NCI-H345 (cell line): ENCODE measurements around the gene CXCL5.

Experiments
- DNase-seq: peaks from one replicate; lab custom pipeline; 2025; lab: John Stamatoyannopoulos, UW

Gene CXCL5

GRCh38 chr4:73998040-73999011 is at the start of gene CXCL5:
Gene CXCL5, minus strand, starts transcription at chr4:73998677. Its CDS starts 96 bp downstream, at chr4:73998581.
- no peak for DNase-seq

- DNase-seq: no peak
Measured at GRCh38 chr4:74047152-74047551, 48.7 kb upstream of the CXCL5 start.

DNA sequence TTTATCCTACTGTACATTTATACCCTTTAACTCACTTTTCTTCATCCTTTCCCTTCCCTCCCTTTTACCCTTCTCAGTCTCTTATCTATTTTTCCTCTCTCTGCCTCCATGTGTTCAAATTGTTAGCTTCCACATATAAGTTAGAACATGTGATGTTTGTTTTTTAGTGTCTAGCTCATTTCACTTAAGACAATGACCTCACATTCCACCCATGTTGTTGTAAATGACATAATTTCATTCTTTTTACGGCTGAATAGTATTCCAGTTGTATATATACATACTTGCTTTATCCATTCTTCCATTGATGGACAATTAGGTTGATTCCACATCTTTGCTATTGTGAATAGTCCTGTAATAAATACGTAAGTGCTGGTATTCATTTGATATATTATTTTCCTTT is 47.3 kb upstream of the CXCL5 start:
- no peak for DNase-seq

- no peak for DNase-seq
Measured at GRCh38 chr4:74045247-74045646, 46.8 kb upstream of the CXCL5 start.

DNA sequence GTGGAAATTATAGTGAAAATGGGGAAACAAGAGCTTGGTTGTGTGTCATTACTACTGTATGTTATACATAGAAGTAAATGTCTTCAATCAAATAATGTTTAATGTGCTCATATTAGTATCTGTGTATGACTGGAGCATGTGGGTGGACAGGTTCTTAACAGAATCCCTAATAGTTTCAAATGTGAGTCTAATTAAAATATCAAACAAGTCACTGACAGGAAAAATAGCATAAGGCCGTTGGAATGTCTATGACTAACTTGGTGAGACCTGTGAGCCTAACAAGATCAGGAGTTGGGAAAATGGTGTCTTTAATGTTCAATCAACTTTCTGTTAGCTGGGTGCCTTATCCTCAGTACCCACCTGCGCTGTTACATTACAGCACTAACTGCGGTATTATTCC is 46.2 kb upstream of the CXCL5 start:
- no peak for DNase-seq

GRCh38 chr4:74042681-74043080 is 44.2 kb upstream of the CXCL5 start:
- DNase-seq: peak; percentile 5

GRCh38 chr4:74041418-74041817 is 42.9 kb upstream of the CXCL5 start:
- DNase-seq: no peak

DNA sequence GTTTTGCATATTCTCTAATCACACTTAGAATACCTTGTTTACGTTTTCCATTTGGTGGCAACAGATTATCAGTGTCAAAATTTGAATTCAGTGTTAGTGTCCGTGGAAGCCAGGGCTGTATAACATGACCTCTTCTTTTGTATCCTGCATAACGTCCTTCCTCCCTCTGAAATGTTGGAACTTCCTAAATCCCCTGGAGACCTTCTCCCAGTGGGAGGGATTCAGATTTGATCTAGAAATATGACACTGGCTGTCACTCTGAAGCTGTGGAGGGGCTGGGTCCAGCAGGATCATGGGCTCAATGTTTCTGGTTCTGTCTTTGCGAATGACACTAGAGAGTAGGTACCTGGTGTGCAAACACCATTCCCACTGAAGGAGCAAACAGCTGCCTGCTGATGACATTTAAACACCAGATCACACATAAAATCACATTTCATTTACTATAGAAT is 40.9 kb upstream of the CXCL5 start:
- DNase-seq: peak; percentile 12

GRCh38 chr4:74038425-74039314 is 40.2 kb upstream of the CXCL5 start, which contains the start of gene CXCL3:
Gene CXCL3, minus strand, starts transcription at chr4:74038689. Its CDS starts 78 bp downstream, at chr4:74038611.
- DNase-seq: peak; percentile 59

DNA sequence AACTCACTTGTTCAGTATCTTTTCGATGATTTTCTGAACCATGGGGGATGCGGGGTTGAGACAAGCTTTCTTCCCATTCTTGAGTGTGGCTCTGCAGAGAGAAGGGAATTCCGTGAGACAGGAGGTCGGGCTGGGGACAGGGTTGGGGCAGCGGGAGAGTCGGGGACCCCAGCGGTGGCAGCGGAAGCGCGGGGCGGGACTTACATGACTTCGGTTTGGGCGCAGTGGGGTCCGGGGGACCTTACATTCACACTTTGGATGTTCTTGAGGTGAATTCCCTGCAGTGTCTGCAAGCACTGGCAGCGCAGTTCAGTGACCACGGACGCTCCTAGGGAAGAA is 39.6 kb upstream of the CXCL5 start:
- no peak for DNase-seq

DNA sequence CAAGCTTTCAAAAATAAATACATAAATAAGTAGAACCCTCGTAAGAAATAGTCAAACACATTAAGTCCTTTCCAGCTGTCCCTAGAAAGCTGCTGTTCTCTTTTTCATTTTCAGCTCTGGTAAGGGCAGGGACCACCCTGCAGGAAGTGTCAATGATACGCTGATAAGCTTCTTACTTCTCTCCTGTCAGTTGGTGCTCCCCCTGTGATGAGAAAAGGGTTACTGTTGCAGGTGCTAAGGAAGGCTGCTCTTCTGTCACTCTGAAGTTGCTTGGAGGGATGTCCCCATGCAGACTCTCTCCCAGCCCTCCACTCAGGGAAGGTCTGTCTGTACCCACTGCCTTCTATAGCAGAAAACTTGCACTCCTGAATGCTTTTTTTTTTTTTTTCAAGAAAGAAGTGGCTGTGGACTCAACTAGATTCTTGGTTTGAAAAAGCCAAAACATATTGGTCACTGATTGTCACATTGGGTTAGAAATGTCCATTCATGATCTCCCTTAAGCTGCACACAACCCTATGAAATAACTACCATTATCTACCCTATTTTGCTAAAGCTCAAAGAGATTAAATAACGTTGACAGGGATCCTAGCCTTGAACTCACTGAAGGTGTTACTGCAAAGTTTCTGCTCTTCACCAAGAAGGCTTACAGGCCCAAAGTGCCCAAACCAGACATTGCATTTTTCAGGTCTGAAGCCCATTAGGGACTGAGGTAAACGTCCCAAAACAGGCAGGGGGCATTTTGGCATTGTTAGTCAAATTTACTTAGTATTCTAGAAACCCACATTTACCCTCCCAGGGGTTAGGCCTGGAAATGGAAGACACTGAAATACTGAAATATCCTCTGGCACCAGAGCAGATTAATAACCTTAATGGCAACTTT is 38.8 kb upstream of the CXCL5 start:
- no peak for DNase-seq

DNA sequence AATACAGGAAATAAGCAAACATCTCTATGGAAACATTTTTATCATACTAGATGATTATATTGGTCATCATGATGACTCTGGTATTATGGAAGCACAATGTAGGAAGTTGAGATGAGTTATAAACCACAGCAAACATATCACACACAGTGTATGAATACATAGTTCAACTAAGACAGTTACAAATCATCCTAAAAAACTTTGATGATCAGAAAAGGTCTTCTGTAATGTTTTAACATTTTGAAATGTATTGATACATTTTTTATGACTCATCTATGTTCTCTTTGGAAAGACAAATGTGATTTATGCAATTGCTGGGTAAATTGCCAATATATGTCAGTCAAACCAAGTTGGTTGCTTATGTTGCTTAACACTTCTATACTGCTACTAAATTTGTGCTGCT is 35.3 kb upstream of the CXCL5 start:
- no peak for DNase-seq

DNA sequence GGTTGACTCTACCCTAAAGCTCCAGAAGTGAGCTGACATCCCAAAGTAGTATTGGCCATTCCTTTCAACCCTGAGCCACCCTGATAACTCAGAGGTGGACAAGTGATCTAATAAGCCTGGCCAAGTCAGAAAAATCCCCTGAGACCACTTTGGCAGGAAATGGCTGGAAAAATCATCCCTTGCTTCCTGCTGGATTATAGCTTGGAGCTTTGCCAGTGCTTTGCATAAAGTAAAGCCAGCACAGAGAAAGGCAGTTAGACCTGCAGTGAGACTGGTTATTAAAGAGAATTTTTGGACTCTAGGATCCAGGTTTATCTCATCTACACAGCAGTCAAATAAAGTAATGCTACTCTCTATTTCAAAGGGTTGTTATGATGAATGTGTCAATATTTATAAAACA is 33.6 kb upstream of the CXCL5 start:
- no peak for DNase-seq

DNA sequence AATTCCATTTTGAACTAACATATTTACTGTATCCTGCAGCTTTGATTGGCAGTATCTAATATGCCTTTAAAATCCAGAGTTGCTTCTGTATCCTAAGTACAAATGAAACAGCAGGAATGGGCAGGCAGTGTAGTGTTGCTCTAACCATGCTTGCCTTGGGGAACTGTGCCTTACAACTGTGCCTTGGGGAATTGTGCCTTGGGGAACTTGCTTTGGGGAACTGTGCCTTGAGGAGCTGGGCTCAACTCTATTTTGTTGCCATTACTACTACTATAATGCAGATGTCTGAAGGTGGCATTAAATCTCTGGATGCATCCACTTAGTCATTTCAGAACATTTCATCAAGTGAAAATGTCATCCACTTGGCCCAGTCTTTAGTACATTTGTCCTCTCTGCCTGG is 33.1 kb upstream of the CXCL5 start:
- no peak for DNase-seq

DNA sequence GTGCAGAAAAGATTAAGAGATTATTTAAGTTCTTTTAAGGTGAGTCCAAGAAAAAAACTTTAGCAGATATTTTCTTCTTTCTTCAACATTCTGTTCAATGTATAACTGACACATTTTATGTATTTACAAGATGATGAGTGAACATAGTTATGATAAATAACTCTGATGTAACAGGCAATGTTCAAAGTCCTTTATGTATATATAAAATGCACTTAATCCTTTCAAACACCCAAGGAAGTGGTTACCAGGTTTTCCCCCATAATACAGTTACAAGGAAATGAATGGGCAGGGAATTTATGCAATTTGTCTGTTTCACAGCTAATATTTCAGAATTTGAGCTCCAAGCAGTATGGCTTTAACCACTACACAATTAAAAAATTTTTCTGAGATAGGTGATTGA is 31.8 kb upstream of the CXCL5 start:
- DNase-seq: no peak

- DNase-seq: no peak
Measured at GRCh38 chr4:74028504-74028903, 30.0 kb upstream of the CXCL5 start.

GRCh38 chr4:74023709-74024108 is 25.2 kb upstream of the CXCL5 start:
- DNase-seq: no peak

- DNase-seq: no peak
Measured at GRCh38 chr4:74021601-74022000, 23.1 kb upstream of the CXCL5 start.

GRCh38 chr4:74018771-74019170 is 20.3 kb upstream of the CXCL5 start:
- no peak for DNase-seq

DNA sequence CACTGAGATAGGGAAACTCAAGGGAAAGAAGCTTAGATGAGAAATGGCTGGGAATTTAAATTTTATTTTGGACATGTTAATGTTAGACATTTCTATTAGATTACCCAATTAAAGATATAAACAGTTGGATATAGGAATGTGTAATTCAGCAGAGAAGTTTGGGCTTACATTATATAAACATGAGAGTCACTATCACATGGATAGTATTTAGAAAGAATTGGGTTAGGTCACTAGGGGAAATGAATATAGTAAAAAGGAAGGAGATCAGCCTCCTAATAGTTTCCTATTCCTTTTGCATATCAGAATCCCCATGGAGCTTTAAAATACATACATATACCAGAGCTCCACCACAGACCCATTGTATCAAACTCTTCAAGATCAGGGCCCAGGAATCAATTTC is 19.6 kb upstream of the CXCL5 start:
- no peak for DNase-seq

GRCh38 chr4:74016068-74016467 is 17.6 kb upstream of the CXCL5 start:
- no peak for DNase-seq
